Amygdala (tissue), 56 donors: ENCODE results near the gene CEACAM19.
"Not testable (repeated sequence)": the region's sequence is repeated elsewhere in the genome, so short reads cannot be mapped to it uniquely, and the experiment has no call there.

Experiments
- DNase-seq, 56 donors: peaks; one replicate each; lab custom pipeline; 2025; lab: John Stamatoyannopoulos, UW

Gene CEACAM19

GRCh38 chr19:44670027-44670426 is 1.3 kb upstream of the CEACAM19 start:
- DNase-seq: not testable (repeated sequence)

DNA sequence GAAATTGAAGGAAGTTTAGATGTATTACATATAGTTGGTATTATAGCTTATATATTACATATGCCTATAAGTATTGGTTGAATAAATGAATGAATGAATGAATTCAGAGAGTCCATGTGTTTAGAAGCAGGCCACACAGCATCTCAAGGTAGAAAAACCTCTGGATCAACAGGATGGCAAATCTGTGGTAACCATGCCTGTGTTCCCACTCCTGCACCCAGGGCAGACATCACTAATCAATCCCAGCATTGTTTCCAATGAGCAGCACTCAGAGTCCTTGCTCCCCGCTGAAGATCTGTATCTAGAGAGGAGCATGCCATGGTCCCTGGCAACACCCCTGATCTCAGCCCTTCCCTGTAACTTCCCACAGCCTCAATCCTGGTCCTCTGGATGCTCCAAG is 944 bp downstream of the CEACAM19 start:
- DNase-seq: no peak

- DNase-seq: no peak
Observed at GRCh38 chr19:44673510-44673909, 2.2 kb downstream of the CEACAM19 start.

- DNase-seq: no peak
Observed at GRCh38 chr19:44675521-44675920, 4.2 kb downstream of the CEACAM19 start.

DNA sequence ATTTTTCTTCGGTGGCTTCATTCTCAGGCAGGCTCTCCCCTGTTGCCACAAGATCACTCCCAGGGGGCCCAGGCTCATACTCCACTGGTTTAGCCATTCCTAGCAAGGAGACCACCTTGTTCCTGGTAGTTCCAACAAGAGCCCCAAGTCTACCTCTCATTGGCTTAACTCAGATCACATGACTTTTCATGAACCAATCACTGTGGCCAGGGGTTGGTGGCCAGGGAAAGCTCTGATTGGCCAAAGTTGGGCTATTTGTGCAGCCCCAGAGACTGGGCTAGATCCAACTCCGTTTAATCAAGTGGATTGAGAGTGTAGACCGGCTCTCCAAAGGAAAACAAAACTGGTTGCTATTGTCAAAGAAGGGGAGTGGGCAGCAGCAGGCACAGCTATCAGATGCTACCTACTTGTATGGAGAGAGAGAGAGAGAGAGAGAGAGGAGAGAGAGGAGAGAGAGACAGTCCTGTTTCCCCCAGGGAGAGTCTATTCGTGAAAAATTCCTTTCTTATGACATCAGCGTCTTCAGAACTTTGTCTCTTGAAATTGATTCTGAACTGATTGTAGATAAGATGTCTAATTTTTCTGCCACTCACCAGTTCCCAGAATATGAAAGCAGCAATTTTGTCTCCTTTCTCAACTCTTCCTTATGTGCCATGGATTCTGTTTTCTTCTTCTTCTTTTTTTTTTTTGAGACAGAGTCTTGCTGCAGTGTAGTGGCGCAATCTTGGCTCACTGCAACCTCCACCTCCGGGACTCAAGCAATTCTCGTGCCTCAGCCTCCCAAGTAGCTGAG is 5.9 kb downstream of the CEACAM19 start:
- DNase-seq: no peak

- DNase-seq: no peak
Observed at GRCh38 chr19:44680536-44680935, 9.3 kb downstream of the CEACAM19 start.

GRCh38 chr19:44681992-44682790 is 10.9 kb downstream of the CEACAM19 start:
- DNase-seq: no peak

GRCh38 chr19:44682807-44683206 is 11.5 kb downstream of the CEACAM19 start:
- DNase-seq: no peak

GRCh38 chr19:44683434-44684210 is 12.3 kb downstream of the CEACAM19 start:
- no peak for DNase-seq

DNA sequence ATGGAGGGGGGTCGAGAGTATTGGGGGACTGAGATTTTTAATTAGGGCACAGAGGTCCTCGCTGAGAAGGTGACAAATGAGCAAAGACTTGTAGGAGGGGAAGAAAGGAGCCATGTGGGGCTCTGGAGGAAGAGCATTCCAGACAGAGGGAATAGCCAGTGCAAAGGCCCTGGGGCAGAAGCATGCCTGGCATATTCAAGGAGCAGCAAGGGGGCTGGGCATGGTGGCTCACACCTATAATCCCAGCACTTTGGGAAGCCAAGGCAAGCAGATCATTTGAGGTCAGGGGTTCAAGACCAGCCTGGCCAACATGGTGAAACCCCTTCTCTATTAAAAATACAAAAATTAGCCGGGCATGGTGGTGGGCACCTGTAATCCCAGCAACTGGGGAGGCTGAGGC is 13.1 kb downstream of the CEACAM19 start:
- DNase-seq: not testable (repeated sequence)

GRCh38 chr19:44684892-44685863 is 13.9 kb downstream of the CEACAM19 start:
- DNase-seq: no peak

GRCh38 chr19:44685877-44686276 is 14.6 kb downstream of the CEACAM19 start:
- peak in 1 of 56 donors; percentile 5 for DNase-seq

GRCh38 chr19:44686896-44687295 is 15.6 kb downstream of the CEACAM19 start:
- no peak for DNase-seq

DNA sequence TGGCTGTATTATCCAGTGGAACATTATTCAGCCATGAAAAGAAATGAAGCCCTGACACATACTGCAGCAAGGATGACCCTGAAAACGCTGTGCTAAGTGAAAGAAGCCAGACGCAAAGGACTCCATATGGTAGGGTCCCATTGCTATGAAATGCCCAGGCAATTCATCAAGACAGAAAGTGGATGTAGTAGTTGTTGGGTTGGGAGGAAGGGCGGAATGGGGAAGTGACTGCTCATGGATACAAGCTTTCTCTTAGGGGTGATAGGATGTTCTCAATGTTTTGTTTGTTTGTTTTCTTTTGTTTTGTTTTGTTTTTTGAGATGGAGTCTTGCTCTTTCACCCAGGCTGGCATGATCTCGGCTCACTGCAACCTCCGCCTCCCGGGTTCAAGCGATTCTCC is 16.6 kb downstream of the CEACAM19 start:
- DNase-seq: no peak

GRCh38 chr19:44689290-44690130 is 18.2 kb downstream of the CEACAM19 start:
- peak in 36 of 56 donors; percentile 3 to 77 (median 23) for DNase-seq

DNA sequence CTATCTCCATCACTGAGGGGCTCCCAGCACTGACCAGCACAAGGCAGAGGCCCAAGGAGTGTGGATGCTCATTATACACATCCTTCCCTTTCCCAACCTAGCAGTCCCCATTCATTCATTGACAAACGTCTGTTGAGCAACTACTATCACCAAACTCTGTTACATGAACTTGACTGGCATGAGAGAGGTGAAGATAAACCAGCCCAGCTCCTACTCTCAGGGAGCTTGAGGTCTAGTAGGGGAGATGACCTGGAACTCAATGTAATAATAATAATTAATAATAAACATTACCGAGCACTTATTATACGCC is 18.8 kb downstream of the CEACAM19 start:
- no peak for DNase-seq

GRCh38 chr19:44692379-44692721 is 21.1 kb downstream of the CEACAM19 start:
- no peak for DNase-seq

GRCh38 chr19:44694184-44694579 is 22.9 kb downstream of the CEACAM19 start:
- DNase-seq: no peak
